KMS-11 (cell line): ENCODE results near the gene TMC7.
"Not testable (repeated sequence)": the region's sequence is repeated elsewhere in the genome, so short reads cannot be mapped to it uniquely, and the experiment has no call there.

Experiments
- H2AFZ ChIP-seq: fragments of 200-600 bp; sonication (generic); 2 replicates; pipeline ENCODE4 v1.6.1; 2016; ENCODE audit warnings: antibody characterized with exemption, mixed run types, low read depth
- H3K27ac ChIP-seq: fragments of 200-600 bp; sonication (generic); 2 replicates; pipeline ENCODE4 v1.6.1; 2016; ENCODE audit warnings: mild to moderate bottlenecking, mixed run types
- H3K27me3 ChIP-seq: fragments of 200-600 bp; sonication (generic); 2 replicates; pipeline ENCODE4 v1.6.1; 2017; ENCODE audit warnings: mild to moderate bottlenecking, low read depth, mixed run types, moderate library complexity; ENCODE audit not compliant: insufficient read depth
- H3K36me3 ChIP-seq: fragments of 200-600 bp; sonication (generic); 2 replicates; pipeline ENCODE4 v1.6.1; 2017; ENCODE audit warnings: mild to moderate bottlenecking, mixed run types; ENCODE audit not compliant: insufficient read depth
- H3K4me1 ChIP-seq: fragments of 200-600 bp; sonication (generic); 2 replicates; pipeline ENCODE4 v1.6.1; 2016; ENCODE audit warnings: mild to moderate bottlenecking, low read depth, mixed run types; ENCODE audit not compliant: poor library complexity, severe bottlenecking
- H3K4me2 ChIP-seq: fragments of 200-600 bp; sonication (generic); 2 replicates; pipeline ENCODE4 v1.7.0; 2016; ENCODE audit warnings: mild to moderate bottlenecking, mixed run types
- H3K4me3 ChIP-seq: fragments of 200-600 bp; sonication (generic); IDR thresholded peaks from 2 replicates; pipeline ENCODE4 v1.6.1; 2017; ENCODE audit warnings: low read depth, low read length, mixed read lengths; ENCODE audit not compliant: insufficient read depth
- H3K79me2 ChIP-seq: fragments of 200-600 bp; sonication (generic); 2 replicates; pipeline ENCODE4 v1.6.1; 2016; ENCODE audit warnings: low read depth, mixed run types; ENCODE audit not compliant: insufficient read depth
- H3K9ac ChIP-seq: fragments of 200-600 bp; sonication (generic); 2 replicates; pipeline ENCODE4 v1.6.1; 2016; ENCODE audit warnings: mild to moderate bottlenecking, mixed run types
- H4K20me1 ChIP-seq: fragments of 200-600 bp; sonication (generic); 2 replicates; pipeline ENCODE4 v1.6.1; 2016; ENCODE audit warnings: mild to moderate bottlenecking, mixed run types; ENCODE audit not compliant: insufficient read depth
- TF ChIP-seq, protein P1 (sequence below): fragments of 200-600 bp; sonication (generic); conservative IDR thresholded peaks from 2 replicates; pipeline ENCODE4 v1.6.1; 2017; ENCODE audit warnings: low read depth, mild to moderate bottlenecking, antibody characterized with exemption, low read length, moderate library complexity, mixed read lengths

Gene TMC7

GRCh38 chr16:18948372-18949020, 35.2 kb upstream of the TMC7 start:
- TF ChIP-seq, protein P1, sequence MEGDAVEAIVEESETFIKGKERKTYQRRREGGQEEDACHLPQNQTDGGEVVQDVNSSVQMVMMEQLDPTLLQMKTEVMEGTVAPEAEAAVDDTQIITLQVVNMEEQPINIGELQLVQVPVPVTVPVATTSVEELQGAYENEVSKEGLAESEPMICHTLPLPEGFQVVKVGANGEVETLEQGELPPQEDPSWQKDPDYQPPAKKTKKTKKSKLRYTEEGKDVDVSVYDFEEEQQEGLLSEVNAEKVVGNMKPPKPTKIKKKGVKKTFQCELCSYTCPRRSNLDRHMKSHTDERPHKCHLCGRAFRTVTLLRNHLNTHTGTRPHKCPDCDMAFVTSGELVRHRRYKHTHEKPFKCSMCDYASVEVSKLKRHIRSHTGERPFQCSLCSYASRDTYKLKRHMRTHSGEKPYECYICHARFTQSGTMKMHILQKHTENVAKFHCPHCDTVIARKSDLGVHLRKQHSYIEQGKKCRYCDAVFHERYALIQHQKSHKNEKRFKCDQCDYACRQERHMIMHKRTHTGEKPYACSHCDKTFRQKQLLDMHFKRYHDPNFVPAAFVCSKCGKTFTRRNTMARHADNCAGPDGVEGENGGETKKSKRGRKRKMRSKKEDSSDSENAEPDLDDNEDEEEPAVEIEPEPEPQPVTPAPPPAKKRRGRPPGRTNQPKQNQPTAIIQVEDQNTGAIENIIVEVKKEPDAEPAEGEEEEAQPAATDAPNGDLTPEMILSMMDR: no peak
- no peak overlapping the region for H3K27ac ChIP-seq
- no peaks in the 10 kb centered on the region for H3K79me2 ChIP-seq
- H3K4me1 ChIP-seq: peaks cover 15% of the 10 kb centered on the region
- no peaks in the 10 kb centered on the region for H4K20me1 ChIP-seq
- no peak overlapping the region for H3K4me3 ChIP-seq
- H3K36me3 ChIP-seq: no peaks in the 10 kb centered on the region
- H3K27me3 ChIP-seq: no peaks in the 10 kb centered on the region
- H2AFZ ChIP-seq: no peak overlapping the region
- H3K9ac ChIP-seq: no peak overlapping the region
- H3K4me2 ChIP-seq: no peak overlapping the region

GRCh38 chr16:18950469-18951185, 33.1 kb upstream of the TMC7 start:
- Histone ChIP-seq H3K79me2 (no peaks in the 10 kb centered on the region), H3K4me3 (no peak overlapping the region), H4K20me1 (no peaks in the 10 kb centered on the region), H3K27me3 (no peaks in the 10 kb centered on the region), H3K9ac (no peak overlapping the region), H3K36me3 (no peaks in the 10 kb centered on the region), H3K4me2 (no peak overlapping the region), H2AFZ (no peak overlapping the region; the same call in 1 of the 2 replicates), H3K27ac (no peak overlapping the region), H3K4me1 (peaks cover 13% of the 10 kb centered on the region)
- TF ChIP-seq, protein P1: no peak

DNA sequence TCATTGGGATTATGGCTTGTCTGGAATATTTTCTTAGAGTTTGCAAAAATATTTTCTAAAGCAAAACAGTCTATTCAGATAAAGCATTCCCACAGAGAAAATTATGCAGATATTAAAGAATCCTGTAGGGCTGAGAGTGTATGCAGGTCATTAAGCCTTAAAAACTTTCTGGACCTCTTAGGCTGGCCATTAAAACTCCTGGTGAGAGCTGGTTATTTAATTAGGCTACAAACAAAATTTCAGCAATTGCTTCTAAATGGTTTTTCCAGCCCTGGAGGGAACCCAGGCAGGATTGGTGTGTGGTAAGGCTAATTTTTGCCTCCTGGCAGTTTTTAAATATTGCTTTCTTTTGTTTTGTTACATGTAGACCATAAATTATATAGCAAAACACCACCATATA, 30.2 kb upstream of the TMC7 start:
- Histone ChIP-seq H3K4me3 (no peak overlapping the region), H3K27ac (no peak overlapping the region), H3K9ac (no peak overlapping the region), H3K36me3 (no peaks in the 10 kb centered on the region), H3K27me3 (no peaks in the 10 kb centered on the region), H3K4me1 (no peaks in the 10 kb centered on the region), H4K20me1 (no peaks in the 10 kb centered on the region), H3K4me2 (no peak overlapping the region), H2AFZ (no peak overlapping the region), H3K79me2 (no peaks in the 10 kb centered on the region)
- TF ChIP-seq, protein P1: no peak

- H4K20me1 ChIP-seq, H3K27ac ChIP-seq, H3K4me3 ChIP-seq, H3K36me3 ChIP-seq, H2AFZ ChIP-seq, H3K4me1 ChIP-seq, H3K9ac ChIP-seq, H3K4me2 ChIP-seq, H3K79me2 ChIP-seq, H3K27me3 ChIP-seq: not testable (repeated sequence)
Observed at GRCh38 chr16:18955874-18956580, 27.7 kb upstream of the TMC7 start.

- H3K27ac ChIP-seq, H3K4me2 ChIP-seq: not testable (repeated sequence)
Observed at GRCh38 chr16:18956658-18957241, 27.0 kb upstream of the TMC7 start.

More at GRCh38 chr16:18956658-18957241, 27.0 kb upstream of the TMC7 start:
- H3K9ac ChIP-seq, H3K36me3 ChIP-seq, H3K4me1 ChIP-seq, H3K27me3 ChIP-seq, H4K20me1 ChIP-seq, H3K79me2 ChIP-seq, H2AFZ ChIP-seq, H3K4me3 ChIP-seq: not testable (repeated sequence)
